HG03460 (cell line): ENCODE results near the gene ATP6V0C.
A peak's percentile ranks its signal among the peaks of the same experiment; 100 is the strongest.

Experiments used
- ATAC-seq: cut with Tn5 transposase; IDR thresholded peaks from one replicate; pipeline ENCODE4 v1.9.1; 2021; ENCODE audit not compliant: unreplicated experiment

ATP6V0C gene

DNA sequence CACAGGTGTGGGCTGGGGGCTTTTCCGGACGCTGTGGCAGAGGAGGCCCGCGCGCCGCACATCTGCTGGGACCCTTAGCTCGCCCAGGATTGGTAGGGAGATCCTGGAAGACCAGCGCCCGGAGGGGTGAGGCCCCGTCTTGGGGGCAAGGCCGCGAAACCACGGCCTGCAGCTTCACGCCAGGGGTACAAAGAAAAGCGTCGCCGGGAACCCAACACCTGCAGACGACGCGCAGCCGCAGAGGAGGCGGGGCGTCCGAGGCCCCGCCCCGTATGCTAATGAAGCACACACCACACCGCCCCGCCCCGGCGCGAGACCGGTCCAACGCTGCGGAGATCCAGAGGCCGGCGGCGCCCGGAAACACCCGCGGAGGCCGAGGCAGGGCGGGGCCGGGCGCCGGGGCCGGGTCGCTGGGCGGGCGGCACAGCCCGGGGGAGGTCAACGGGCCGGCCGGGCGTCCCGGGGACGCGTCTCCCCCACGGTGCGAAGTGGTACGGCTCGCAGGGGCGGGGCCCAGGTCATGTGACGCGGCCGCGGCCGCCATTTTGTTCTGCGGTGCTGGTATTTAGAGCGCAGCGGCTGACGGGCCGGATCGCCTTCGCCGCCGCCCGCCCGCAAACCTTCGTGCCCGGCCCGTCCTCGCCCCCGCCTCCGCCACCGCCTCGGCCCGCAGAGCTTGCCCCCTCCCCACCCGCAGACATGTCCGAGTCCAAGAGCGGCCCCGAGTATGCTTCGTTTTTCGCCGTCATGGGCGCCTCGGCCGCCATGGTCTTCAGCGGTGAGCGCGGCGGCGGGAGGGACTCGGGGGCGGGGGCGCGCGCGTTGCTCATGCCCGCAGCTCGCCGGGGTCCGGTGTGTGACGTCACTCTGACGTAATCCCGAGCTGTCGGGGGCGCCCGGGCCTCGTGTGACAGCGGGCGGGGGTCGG lies at the start of gene ATP6V0C:
Gene ATP6V0C, plus strand, starts transcription at position 548 of the 928 bp plus-strand sequence. Its CDS starts 152 bp downstream, at position 700.
- peak; percentile 55 for ATAC-seq

DNA sequence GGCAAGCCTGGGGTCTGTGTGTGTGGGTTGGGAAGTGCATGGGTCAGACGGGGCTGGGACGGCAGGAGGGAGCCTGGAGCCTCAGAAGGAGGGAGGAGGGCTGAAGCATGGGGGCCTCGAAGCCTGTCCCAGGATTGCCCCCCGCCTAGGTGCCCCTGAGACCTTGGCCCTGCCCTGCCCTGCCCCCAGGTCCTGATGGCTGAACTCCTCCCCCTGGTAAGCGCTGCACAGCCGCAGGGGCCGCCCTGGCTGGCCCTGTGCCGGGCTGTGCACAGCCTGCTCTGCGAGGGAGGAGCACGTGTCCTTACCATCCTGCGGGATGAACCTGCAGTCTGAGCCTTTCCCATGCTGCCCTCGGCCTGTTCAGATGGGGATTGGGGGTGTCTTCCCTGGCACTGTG lies 49.4 kb upstream of the ATP6V0C start:
- no peak for ATAC-seq

DNA sequence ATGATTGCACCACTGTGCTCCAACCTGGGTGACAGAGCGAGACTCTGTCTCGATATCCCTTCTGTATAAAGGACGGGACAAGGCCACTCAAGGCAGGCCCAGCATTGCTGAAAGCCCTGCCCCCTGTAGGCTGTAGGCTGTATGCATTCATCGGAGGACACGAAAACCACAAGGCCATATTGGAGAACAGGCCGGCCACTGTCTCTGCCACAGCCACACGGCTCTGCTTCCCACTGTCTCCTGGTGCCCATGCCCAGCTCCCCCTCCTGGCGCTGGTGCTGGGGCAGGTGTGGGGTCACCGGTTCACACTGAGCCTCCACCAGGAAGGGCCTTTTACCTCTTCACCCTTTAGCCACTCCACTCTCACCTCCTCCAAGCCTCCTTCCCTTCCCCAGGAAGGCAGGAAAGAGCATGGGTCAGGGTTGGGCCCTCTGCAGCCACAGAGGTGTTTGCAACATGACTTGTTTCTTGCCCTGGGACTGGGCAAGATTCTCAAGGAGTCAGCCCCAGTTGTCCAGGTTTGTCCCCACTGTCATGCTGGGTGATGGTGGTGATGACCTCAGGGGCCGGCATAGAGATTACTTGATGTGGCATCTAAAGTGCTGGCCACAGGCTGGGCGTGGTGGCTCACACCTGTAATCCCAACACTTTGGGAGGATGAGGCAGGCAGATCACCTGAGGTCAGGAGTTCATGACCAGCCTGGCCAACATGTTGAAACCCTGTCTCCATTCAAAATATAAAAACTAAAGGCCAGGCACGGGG lies 47.9 kb upstream of the ATP6V0C start:
- no peak for ATAC-seq

DNA sequence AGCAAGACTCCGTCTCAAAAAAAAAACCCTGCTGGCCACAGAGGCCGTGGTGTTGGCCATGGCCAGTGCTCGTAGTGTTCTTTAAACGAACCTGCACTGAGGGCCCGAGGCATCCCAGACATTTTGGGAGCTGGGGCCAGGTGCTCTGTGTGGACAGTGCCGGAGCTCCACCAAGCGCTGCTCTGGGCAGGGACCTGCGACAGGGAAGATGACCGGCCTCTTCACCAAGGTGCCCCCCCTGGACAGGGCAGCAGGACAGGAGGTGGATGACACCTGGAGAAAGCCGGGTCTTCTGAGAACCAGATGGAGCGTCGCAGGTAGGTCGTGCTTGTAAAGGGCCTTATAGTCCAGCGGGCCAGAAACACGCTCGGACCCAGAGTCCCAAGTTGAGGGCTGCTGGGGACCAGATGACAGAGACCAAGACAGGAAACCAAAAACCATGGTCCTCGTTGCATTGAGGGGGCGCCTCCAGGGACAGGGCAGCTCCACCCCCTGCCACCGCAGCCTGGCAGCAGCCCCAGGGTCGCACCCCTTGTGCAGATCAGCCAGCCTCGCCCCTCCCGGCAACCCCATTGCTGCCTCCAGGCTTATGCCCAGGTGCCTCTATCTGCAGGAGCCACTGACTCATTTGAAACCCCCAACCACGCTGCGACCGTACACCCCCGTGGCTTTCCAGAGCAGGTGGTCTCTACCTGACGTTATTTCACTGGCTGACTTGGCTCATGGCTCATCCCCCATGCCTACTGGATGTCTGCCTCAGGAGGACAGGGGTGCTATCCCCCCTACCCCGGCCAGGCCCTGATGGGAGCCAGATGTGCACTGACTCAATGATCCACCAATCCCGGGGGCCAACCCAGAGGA lies 46.9 kb upstream of the ATP6V0C start:
- no peak for ATAC-seq

- no peak for ATAC-seq
Observed at GRCh38 chr16:2467528-2468232, 46.1 kb upstream of the ATP6V0C start.

- no peak for ATAC-seq
Observed at GRCh38 chr16:2468233-2468724, 45.5 kb upstream of the ATP6V0C start.

GRCh38 chr16:2468725-2469398 lies 44.9 kb upstream of the ATP6V0C start:
- ATAC-seq: no peak

GRCh38 chr16:2469399-2470233 lies 44.1 kb upstream of the ATP6V0C start:
- no peak for ATAC-seq

GRCh38 chr16:2470234-2470601 lies 43.5 kb upstream of the ATP6V0C start:
- ATAC-seq: no peak

GRCh38 chr16:2470603-2471015 lies 43.1 kb upstream of the ATP6V0C start:
- ATAC-seq: no peak

- no peak for ATAC-seq
Observed at GRCh38 chr16:2471016-2471652, 42.6 kb upstream of the ATP6V0C start, which contains the start of gene NTN3. Gene NTN3, plus strand, starts transcription at chr16:2471297. Its CDS starts 405 bp downstream, at chr16:2471702.

DNA sequence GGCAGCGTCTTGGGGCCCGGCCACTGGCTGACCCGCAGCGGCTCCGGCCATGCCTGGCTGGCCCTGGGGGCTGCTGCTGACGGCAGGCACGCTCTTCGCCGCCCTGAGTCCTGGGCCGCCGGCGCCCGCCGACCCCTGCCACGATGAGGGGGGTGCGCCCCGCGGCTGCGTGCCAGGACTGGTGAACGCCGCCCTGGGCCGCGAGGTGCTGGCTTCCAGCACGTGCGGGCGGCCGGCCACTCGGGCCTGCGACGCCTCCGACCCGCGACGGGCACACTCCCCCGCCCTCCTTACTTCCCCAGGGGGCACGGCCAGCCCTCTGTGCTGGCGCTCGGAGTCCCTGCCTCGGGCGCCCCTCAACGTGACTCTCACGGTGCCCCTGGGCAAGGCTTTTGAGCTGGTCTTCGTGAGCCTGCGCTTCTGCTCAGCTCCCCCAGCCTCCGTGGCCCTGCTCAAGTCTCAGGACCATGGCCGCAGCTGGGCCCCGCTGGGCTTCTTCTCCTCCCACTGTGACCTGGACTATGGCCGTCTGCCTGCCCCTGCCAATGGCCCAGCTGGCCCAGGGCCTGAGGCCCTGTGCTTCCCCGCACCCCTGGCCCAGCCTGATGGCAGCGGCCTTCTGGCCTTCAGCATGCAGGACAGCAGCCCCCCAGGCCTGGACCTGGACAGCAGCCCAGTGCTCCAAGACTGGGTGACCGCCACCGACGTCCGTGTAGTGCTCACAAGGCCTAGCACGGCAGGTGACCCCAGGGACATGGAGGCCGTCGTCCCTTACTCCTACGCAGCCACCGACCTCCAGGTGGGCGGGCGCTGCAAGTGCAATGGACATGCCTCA lies 41.9 kb upstream of the ATP6V0C start:
- ATAC-seq: no peak

DNA sequence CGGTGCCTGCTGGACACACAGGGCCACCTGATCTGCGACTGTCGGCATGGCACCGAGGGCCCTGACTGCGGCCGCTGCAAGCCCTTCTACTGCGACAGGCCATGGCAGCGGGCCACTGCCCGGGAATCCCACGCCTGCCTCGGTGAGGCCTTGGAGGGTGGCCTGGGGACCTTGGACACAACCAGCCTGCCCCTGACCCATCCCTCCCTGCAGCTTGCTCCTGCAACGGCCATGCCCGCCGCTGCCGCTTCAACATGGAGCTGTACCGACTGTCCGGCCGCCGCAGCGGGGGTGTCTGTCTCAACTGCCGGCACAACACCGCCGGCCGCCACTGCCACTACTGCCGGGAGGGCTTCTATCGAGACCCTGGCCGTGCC lies 41.3 kb upstream of the ATP6V0C start:
- no peak for ATAC-seq

DNA sequence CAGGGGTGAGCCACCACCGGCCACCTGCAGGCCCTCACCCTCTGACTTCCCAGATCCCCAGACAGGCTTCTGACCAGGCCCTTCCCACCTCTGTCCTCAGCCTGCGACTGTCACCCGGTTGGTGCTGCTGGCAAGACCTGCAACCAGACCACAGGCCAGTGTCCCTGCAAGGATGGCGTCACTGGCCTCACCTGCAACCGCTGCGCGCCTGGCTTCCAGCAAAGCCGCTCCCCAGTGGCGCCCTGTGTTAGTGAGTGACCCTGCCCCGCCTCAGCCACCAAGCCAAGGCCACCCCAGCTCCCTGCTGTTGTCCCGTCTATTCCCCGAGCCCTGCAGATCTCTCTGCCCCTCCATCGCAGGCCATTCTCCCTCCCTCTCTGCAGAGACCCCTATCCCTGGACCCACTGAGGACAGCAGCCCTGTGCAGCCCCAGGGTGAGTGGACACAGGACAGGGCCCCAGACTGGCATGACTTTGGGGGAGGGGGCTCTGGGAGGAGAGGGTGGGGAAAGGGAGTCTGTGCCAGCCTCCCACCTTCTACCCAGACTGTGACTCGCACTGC lies 40.8 kb upstream of the ATP6V0C start:
- no peak for ATAC-seq

DNA sequence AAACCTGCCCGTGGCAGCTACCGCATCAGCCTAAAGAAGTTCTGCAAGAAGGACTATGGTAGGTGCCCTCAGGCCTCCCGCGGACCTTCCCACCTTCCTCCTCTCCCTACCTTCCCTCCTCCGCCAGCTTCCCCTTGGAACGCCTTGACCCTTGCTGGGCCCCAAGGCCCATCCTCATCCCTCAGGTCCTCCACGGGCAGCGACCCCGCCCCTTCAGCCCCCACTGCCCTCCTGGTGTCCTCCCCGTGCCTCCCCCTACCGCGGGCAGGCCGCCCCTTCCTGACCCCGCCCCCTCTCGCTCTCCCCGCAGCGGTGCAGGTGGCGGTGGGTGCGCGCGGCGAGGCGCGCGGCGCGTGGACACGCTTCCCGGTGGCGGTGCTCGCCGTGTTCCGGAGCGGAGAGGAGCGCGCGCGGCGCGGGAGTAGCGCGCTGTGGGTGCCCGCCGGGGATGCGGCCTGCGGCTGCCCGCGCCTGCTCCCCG lies 40.3 kb upstream of the ATP6V0C start:
- no peak for ATAC-seq

DNA sequence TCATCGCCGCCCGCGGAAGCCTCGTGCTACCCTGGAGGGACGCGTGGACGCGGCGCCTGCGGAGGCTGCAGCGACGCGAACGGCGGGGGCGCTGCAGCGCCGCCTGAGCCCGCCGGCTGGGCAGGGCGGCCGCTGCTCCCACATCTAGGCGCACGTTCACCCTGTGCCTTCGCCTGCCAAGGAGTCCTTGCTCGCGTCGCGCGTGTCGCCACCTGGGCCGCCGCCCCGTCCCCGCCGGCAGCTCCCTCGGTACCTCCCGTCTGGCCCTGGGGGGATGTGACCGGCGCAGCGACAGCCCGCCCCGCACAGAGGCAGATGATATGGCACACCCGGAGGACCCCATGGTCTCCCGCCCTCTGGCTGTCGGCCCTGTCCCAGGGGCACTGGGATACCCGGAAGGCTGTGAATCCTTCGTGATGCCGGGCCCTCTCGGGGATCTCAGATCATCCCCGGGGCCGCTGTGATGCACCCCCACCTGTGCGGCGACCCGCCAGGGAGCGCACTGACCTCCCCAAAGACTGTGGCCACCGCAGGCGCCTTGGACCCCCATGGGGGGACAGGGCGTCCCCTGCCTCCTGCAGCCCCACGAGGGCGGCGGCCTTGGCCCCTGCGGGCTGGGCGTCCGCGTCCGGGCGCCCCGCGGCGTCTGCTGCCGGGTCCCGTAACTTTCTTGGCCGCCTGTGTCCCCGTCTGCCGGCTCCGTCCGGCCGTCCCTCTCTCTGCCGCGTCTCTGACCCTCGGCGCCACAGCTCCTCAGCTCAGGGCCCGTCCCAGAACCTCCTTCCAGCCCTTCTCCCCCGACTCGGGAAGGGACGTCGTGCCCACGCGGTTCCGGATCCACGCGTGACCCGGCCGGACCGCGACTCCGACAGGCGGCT lies 39.5 kb upstream of the ATP6V0C start:
- ATAC-seq: peak; percentile 32
